ENCODE data around the gene SOX2.

The SOX2 gene

GRCh38 chr3:181710345-181711291, 1.1 kb upstream of the SOX2 start:
- Histone ChIP-seq H3K4me3 (ENCODE audit: low read length) (peak overlapping the region; percentile 14), H3K9me3 (ENCODE audit: control insufficient read depth, low read length) (no peaks in the 10 kb centered on the region), H3K27me3 (ENCODE audit: control insufficient read depth, insufficient read depth, low read length) (peaks cover 48% of the 10 kb centered on the region), H3K36me3 (ENCODE audit: control insufficient read depth, insufficient read depth, low read length) (no peaks in the 10 kb centered on the region), H3K9ac (ENCODE audit: low read length) (peak overlapping the region; percentile 61), H3K4me1 (ENCODE audit: control insufficient read depth, insufficient read depth, low read length) (peaks cover 7% of the 10 kb centered on the region)

- no peaks in the 10 kb centered on the region for H3K36me3 ChIP-seq (ENCODE audit: control insufficient read depth, insufficient read depth, low read length)
- H3K27me3 ChIP-seq (ENCODE audit: control insufficient read depth, insufficient read depth, low read length), result peaks cover 45% of the 10 kb centered on the region
- H3K4me1 ChIP-seq (ENCODE audit: control insufficient read depth, insufficient read depth, low read length), result peaks cover 7% of the 10 kb centered on the region
- no peaks in the 10 kb centered on the region for H3K9me3 ChIP-seq (ENCODE audit: control insufficient read depth, low read length)
- peak overlapping the region; percentile 71 for H3K4me3 ChIP-seq (ENCODE audit: low read length)
- H3K9ac ChIP-seq (ENCODE audit: low read length), result peak overlapping the region; percentile 81
Measured at GRCh38 chr3:181712226-181712552, 464 bp downstream of the SOX2 start.

GRCh38 chr3:181712553-181713279, 991 bp downstream of the SOX2 start:
- Histone ChIP-seq H3K9me3 (ENCODE audit: control insufficient read depth, low read length) (no peaks in the 10 kb centered on the region), H3K36me3 (ENCODE audit: control insufficient read depth, insufficient read depth, low read length) (no peaks in the 10 kb centered on the region), H3K4me3 (ENCODE audit: low read length) (peak overlapping the region; percentile 71), H3K9ac (ENCODE audit: low read length) (peak overlapping the region; percentile 81), H3K4me1 (ENCODE audit: control insufficient read depth, insufficient read depth, low read length) (peaks cover 7% of the 10 kb centered on the region), H3K27me3 (ENCODE audit: control insufficient read depth, insufficient read depth, low read length) (peaks cover 45% of the 10 kb centered on the region)

- peaks cover 45% of the 10 kb centered on the region for H3K27me3 ChIP-seq (ENCODE audit: control insufficient read depth, insufficient read depth, low read length)
- peak overlapping the region; percentile 81 for H3K9ac ChIP-seq (ENCODE audit: low read length)
- no peaks in the 10 kb centered on the region for H3K36me3 ChIP-seq (ENCODE audit: control insufficient read depth, insufficient read depth, low read length)
- no peaks in the 10 kb centered on the region for H3K9me3 ChIP-seq (ENCODE audit: control insufficient read depth, low read length)
- peaks cover 7% of the 10 kb centered on the region for H3K4me1 ChIP-seq (ENCODE audit: control insufficient read depth, insufficient read depth, low read length)
- H3K4me3 ChIP-seq (ENCODE audit: low read length), result peak overlapping the region; percentile 71
Measured at GRCh38 chr3:181713280-181713647, 1.5 kb downstream of the SOX2 start.

GRCh38 chr3:181713676-181714612, 2.2 kb downstream of the SOX2 start:
- peak overlapping the region; percentile 81 for H3K9ac ChIP-seq (ENCODE audit: low read length)
- H3K36me3 ChIP-seq (ENCODE audit: control insufficient read depth, insufficient read depth, low read length), result no peaks in the 10 kb centered on the region
- peaks cover 7% of the 10 kb centered on the region for H3K4me1 ChIP-seq (ENCODE audit: control insufficient read depth, insufficient read depth, low read length)
- H3K27me3 ChIP-seq (ENCODE audit: control insufficient read depth, insufficient read depth, low read length), result peaks cover 45% of the 10 kb centered on the region
- no peaks in the 10 kb centered on the region for H3K9me3 ChIP-seq (ENCODE audit: control insufficient read depth, low read length)
- peak overlapping the region; percentile 58 for H3K4me3 ChIP-seq (ENCODE audit: low read length)

- peak overlapping the region; percentile 49 for H3K4me3 ChIP-seq (ENCODE audit: low read length)
- no peaks in the 10 kb centered on the region for H3K36me3 ChIP-seq (ENCODE audit: control insufficient read depth, insufficient read depth, low read length)
- H3K9me3 ChIP-seq (ENCODE audit: control insufficient read depth, low read length), result no peaks in the 10 kb centered on the region
- H3K4me1 ChIP-seq (ENCODE audit: control insufficient read depth, insufficient read depth, low read length), result peaks cover 18% of the 10 kb centered on the region
- peaks cover 45% of the 10 kb centered on the region for H3K27me3 ChIP-seq (ENCODE audit: control insufficient read depth, insufficient read depth, low read length)
- H3K9ac ChIP-seq (ENCODE audit: low read length), result peak overlapping the region; percentile 81
Measured at GRCh38 chr3:181715571-181716340, 4.0 kb downstream of the SOX2 start.

GRCh38 chr3:181716966-181717365, 5.2 kb downstream of the SOX2 start:
- H3K36me3 ChIP-seq (ENCODE audit: control insufficient read depth, insufficient read depth, low read length), result no peaks in the 10 kb centered on the region
- no peaks in the 10 kb centered on the region for H3K9me3 ChIP-seq (ENCODE audit: control insufficient read depth, low read length)
- H3K4me1 ChIP-seq (ENCODE audit: control insufficient read depth, insufficient read depth, low read length), result peaks cover 15% of the 10 kb centered on the region
- no peak overlapping the region for H3K4me3 ChIP-seq (ENCODE audit: low read length)
- peaks cover 39% of the 10 kb centered on the region for H3K27me3 ChIP-seq (ENCODE audit: control insufficient read depth, insufficient read depth, low read length)
- H3K9ac ChIP-seq (ENCODE audit: low read length), result peak overlapping the region; percentile 81

- no peak overlapping the region for H3K4me3 ChIP-seq (ENCODE audit: low read length)
- no peaks in the 10 kb centered on the region for H3K36me3 ChIP-seq (ENCODE audit: control insufficient read depth, insufficient read depth, low read length)
- peaks cover 34% of the 10 kb centered on the region for H3K27me3 ChIP-seq (ENCODE audit: control insufficient read depth, insufficient read depth, low read length)
- H3K4me1 ChIP-seq (ENCODE audit: control insufficient read depth, insufficient read depth, low read length), result peaks cover 15% of the 10 kb centered on the region
- H3K9me3 ChIP-seq (ENCODE audit: control insufficient read depth, low read length), result no peaks in the 10 kb centered on the region
- peak overlapping the region; percentile 81 for H3K9ac ChIP-seq (ENCODE audit: low read length)
Measured at GRCh38 chr3:181717549-181718171, 5.9 kb downstream of the SOX2 start.

GRCh38 chr3:181718369-181718768, 6.6 kb downstream of the SOX2 start:
- H3K4me1 ChIP-seq (ENCODE audit: control insufficient read depth, insufficient read depth, low read length), result peaks cover 15% of the 10 kb centered on the region
- peaks cover 33% of the 10 kb centered on the region for H3K27me3 ChIP-seq (ENCODE audit: control insufficient read depth, insufficient read depth, low read length)
- no peak overlapping the region for H3K4me3 ChIP-seq (ENCODE audit: low read length)
- H3K9ac ChIP-seq (ENCODE audit: low read length), result peak overlapping the region; percentile 79
- no peaks in the 10 kb centered on the region for H3K9me3 ChIP-seq (ENCODE audit: control insufficient read depth, low read length)
- H3K36me3 ChIP-seq (ENCODE audit: control insufficient read depth, insufficient read depth, low read length), result no peaks in the 10 kb centered on the region

GRCh38 chr3:181718987-181719911, 7.5 kb downstream of the SOX2 start:
- peaks cover 15% of the 10 kb centered on the region for H3K4me1 ChIP-seq (ENCODE audit: control insufficient read depth, insufficient read depth, low read length)
- H3K9ac ChIP-seq (ENCODE audit: low read length), result peak overlapping the region; percentile 79
- H3K36me3 ChIP-seq (ENCODE audit: control insufficient read depth, insufficient read depth, low read length), result no peaks in the 10 kb centered on the region
- H3K27me3 ChIP-seq (ENCODE audit: control insufficient read depth, insufficient read depth, low read length), result peaks cover 35% of the 10 kb centered on the region
- H3K4me3 ChIP-seq (ENCODE audit: low read length), result peak overlapping the region; percentile 44
- no peaks in the 10 kb centered on the region for H3K9me3 ChIP-seq (ENCODE audit: control insufficient read depth, low read length)

All from mucosa of stomach (tissue), 1 donor.